Progenitor cell of endocrine pancreas (in vitro differentiated cells): ENCODE data around the gene OR4C6. TPM values are rescaled to one million over a fixed set of nuclear protein-coding genes. Genes with fewer than 3 reads are reported as not detected.

ENCODE experiments used
- DNase-seq: peaks from one replicate; pipeline ENCODE4 v3.0.0; 2021; ENCODE audit warnings: low spot score; ENCODE audit not compliant: unreplicated experiment
- H3K27ac Mint-ChIP-seq: 2 replicates; pipeline ENCODE4 v1.8.0; 2021; ENCODE audit warnings: mild to moderate bottlenecking, moderate library complexity, mixed read lengths
- H3K27me3 Mint-ChIP-seq: 2 replicates; pipeline ENCODE4 v1.8.0; 2021; ENCODE audit warnings: mixed read lengths
- H3K36me3 Mint-ChIP-seq: 2 replicates; pipeline ENCODE4 v1.8.0; 2022; ENCODE audit warnings: mixed read lengths; ENCODE audit not compliant: insufficient read depth
- H3K4me1 Mint-ChIP-seq: 2 replicates; pipeline ENCODE4 v1.8.0; 2021; ENCODE audit warnings: low read depth, mixed read lengths
- H3K4me3 Mint-ChIP-seq: 2 replicates; pipeline ENCODE4 v1.8.0; 2021; ENCODE audit warnings: low read depth, mild to moderate bottlenecking, moderate library complexity, mixed read lengths
- H3K9me3 Mint-ChIP-seq: 2 replicates; pipeline ENCODE4 v1.8.0; 2021; ENCODE audit warnings: low read depth, mixed read lengths
- CTCF ChIP-seq: fragments of 200-600 bp; sonication (generic); IDR thresholded peaks from one replicate; pipeline ENCODE4 v1.5.0; 2021; ENCODE audit warnings: antibody characterized with exemption, mild to moderate bottlenecking; ENCODE audit not compliant: unreplicated experiment
- total RNA-seq: library from RNA; stranded (reverse); gene quantifications from 2 replicates; pipeline ENCODE4 v1.2.1, GENCODE V29; 2021

OR4C6 gene
- total RNA-seq, 1 donor from 2014 or later = not detected

DNA sequence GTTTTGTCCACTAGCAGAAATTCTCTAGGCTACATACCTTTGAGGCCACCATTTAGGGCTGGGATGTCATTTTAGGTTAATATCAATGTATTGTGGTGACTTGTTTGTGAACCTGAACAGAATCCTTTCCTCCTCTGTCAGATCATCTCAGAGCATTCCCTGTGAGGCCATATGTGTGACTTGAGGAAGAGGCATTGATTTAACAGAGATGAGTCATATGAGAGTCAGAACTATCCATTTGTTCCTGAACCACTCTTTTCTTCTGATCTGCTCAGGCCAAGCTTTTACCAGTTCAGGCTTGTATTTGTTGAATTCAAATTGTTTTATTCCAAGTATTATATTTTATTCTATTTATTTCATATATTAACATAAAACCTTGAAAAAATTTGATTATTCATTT lies 6.9 kb upstream of the OR4C6 start:
- no peak for TF ChIP-seq CTCF
- Mint-ChIP-seq H3K27me3 (no peaks in the 10 kb centered on the region), H3K36me3 (no peaks in the 10 kb centered on the region), H3K4me3 (no peak overlapping the region), H3K9me3 (peaks cover 25% of the 10 kb centered on the region), H3K4me1 (no peaks in the 10 kb centered on the region), H3K27ac (no peak overlapping the region)
- DNase-seq = no peak

- no peaks in the 10 kb centered on the region for H3K36me3 Mint-ChIP-seq
- no peak for TF ChIP-seq CTCF
- H3K4me1 Mint-ChIP-seq = no peaks in the 10 kb centered on the region
- H3K9me3 Mint-ChIP-seq = peaks cover 20% of the 10 kb centered on the region
- no peak for DNase-seq
- H3K27ac Mint-ChIP-seq = no peak overlapping the region
- no peak overlapping the region for H3K4me3 Mint-ChIP-seq
- no peaks in the 10 kb centered on the region for H3K27me3 Mint-ChIP-seq
These were observed 3.9 kb upstream of the OR4C6 start for GRCh38 chr11:55658031-55658573.

- Mint-ChIP-seq H3K4me1 (no peaks in the 10 kb centered on the region), H3K36me3 (no peaks in the 10 kb centered on the region), H3K27ac (no peak overlapping the region), H3K27me3 (no peaks in the 10 kb centered on the region), H3K9me3 (peaks cover 21% of the 10 kb centered on the region), H3K4me3 (no peak overlapping the region)
- no peak for DNase-seq
- TF ChIP-seq CTCF = no peak
These were observed 3.4 kb upstream of the OR4C6 start for GRCh38 chr11:55658608-55659007.

DNA sequence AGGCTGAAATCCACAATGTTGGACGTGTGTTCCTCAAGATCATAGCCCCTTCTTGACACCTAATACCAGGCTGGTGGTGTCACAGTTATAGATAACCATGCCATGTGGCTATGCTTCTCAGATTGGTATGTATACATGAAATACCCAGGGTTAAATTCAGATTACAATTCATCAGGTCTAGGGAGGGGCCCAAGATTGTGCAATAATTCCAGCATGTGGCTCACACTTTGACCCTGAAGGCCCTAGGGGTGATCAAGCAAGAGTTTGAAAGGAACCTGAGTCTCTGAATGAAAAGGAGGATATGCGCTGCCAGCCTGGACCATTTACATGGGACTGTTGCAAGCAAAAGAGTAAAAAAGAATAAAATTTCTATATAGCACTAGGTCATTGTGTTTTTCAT lies 7.4 kb downstream of the OR4C6 start:
- no peak for TF ChIP-seq CTCF
- no peak overlapping the region for H3K27ac Mint-ChIP-seq
- no peak for DNase-seq
- no peaks in the 10 kb centered on the region for H3K27me3 Mint-ChIP-seq
- peaks cover 16% of the 10 kb centered on the region for H3K9me3 Mint-ChIP-seq
- no peaks in the 10 kb centered on the region for H3K36me3 Mint-ChIP-seq
- no peaks in the 10 kb centered on the region for H3K4me1 Mint-ChIP-seq
- no peak overlapping the region for H3K4me3 Mint-ChIP-seq

- peaks cover 8% of the 10 kb centered on the region for H3K9me3 Mint-ChIP-seq
- no peaks in the 10 kb centered on the region for H3K4me1 Mint-ChIP-seq
- H3K27me3 Mint-ChIP-seq = no peaks in the 10 kb centered on the region
These were observed 11.9 kb downstream of the OR4C6 start for GRCh38 chr11:55673860-55674259.

More at GRCh38 chr11:55673860-55674259, 11.9 kb downstream of the OR4C6 start:
- TF ChIP-seq CTCF = no peak
- Mint-ChIP-seq H3K27ac (no peak overlapping the region), H3K36me3 (no peaks in the 10 kb centered on the region), H3K4me3 (no peak overlapping the region)
- DNase-seq = no peak
